Fibroblast of gingiva (primary cell): Measurements from ENCODE around the gene POM121C.
"Not testable (repeated sequence)": the region's sequence is repeated elsewhere in the genome, so short reads cannot be mapped to it uniquely, and the experiment has no call there.

ENCODE experiments used
- DNase-seq: peaks from one replicate; pipeline ENCODE4 v3.0.0-alpha.2; 2011; ENCODE audit warnings: low read depth

The POM121C gene

GRCh38 chr7:75393194-75393593 is 92.9 kb downstream of the POM121C start:
- not testable (repeated sequence) for DNase-seq

DNA sequence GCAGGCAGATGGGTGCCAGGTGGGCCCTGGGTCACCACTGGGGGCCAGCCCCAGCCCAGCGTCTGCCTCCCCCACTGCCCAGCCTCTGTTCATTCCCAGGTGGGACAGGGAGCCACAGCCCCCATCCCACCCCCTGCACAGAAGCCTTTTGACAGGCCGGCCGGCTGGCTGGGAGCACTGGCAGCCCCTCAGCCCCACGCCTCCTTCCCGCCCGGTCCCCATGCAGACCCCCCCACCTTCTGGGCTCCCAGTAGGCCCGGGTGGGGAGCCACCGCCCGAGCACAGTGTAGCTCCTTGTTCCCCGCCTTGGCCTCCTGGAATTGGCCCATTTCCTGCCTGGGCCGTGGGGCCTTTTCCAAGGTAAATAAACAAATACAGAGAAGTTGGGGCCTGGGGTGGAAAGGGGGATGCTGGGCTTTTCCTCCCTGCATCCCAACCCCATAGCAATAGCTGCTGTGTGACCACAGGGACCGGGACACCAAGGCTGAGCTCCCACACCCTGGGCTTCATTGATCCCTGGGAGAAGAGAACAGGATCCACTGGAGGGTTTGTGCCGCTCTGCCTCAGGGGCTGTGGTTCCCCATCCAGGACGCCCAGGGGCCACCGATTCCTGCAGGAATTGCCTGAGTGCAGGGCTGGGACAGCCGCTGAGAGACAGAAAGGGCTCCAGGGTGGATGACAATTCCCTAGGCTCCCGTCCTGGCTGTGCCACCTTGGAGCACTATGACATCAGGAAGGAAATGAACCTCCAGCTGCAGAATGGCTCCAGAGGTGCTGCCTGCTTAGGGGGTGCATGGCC is 111.4 kb downstream of the POM121C start:
- DNase-seq = not testable (repeated sequence)

DNA sequence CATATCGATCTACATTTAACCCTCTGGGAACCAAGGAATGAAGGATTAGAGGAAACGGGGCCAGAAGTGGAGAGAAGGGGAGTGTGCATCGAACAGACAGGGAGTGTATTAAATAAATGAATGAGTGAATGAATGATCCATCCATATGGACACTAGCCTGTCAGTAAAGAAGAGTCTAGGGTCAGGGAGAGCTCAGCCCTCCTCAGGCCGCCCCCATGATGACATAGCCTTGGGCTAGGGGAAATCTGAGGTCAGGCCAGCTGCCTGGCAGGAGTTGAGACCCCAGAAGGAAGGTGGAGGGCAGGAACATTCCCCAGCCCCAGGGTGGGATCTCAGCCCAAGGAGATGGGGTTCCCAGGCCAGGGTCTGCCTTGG is 112.0 kb downstream of the POM121C start:
- not testable (repeated sequence) for DNase-seq

DNA sequence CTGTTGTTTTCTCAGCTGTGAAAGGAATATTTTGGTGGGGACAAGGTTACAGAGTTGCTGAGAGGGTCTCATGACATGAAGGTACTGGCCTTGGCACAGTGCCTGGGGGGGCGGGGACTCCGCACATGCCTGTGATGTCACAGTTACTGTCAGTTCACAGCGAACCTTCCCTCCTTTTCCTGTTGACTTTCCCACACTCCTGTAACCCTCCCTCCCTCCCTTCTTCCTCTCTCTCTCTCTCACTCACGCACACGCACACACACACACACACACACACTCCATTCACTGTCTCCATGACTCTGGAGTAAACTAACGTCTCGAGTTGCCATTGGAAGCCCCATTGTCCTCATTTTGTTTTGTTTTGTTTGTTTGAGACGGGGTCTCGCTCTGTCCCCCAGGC is 118.8 kb downstream of the POM121C start:
- DNase-seq = not testable (repeated sequence)
